Keratinocyte (primary cell): Measurements from ENCODE around the gene POLR1A. TPM values are rescaled to one million over a fixed set of nuclear protein-coding genes. Genes with fewer than 3 reads are reported as not detected.

ENCODE experiments used
- DNase-seq: peaks from one replicate; pipeline ENCODE4 v3.0.0-alpha.2; 2011; ENCODE audit warnings: low read depth, missing footprints, low spot score
- FAIRE-seq: peaks from 2 replicates; lab custom pipeline; 2011; peaks lifted over from hg19 to GRCh38; lab: Jason Lieb, UNC
- H2AFZ ChIP-seq: 2 replicates; pipeline ENCODE4 v1.6.0; 2012; ENCODE audit warnings: low read length, control low read depth, inconsistent platforms; ENCODE audit not compliant: control insufficient read depth
- H3K27ac ChIP-seq: 2 replicates; pipeline ENCODE4 v1.5.1; 2011; ENCODE audit warnings: low read length; ENCODE audit not compliant: control insufficient read depth, insufficient read depth
- H3K27me3 ChIP-seq: 3 replicates; pipeline ENCODE4 v1.6.0; 2011; ENCODE audit warnings: low read length; ENCODE audit not compliant: control insufficient read depth, insufficient read depth; ENCODE audit errors: extremely low read depth
- H3K36me3 ChIP-seq, 2 experiments: 2 replicates in 1 of 2; 3 replicates in 1 of 2; pipeline ENCODE4 v1.5.1; 2011; ENCODE audit warnings: low read length in 2 of 2, mild to moderate bottlenecking in 1 of 2; ENCODE audit not compliant: control insufficient read depth in 2 of 2, insufficient read depth in 2 of 2; ENCODE audit errors: extremely low read depth in 1 of 2
- H3K4me1 ChIP-seq: 3 replicates; pipeline ENCODE4 v1.5.1; 2011; ENCODE audit warnings: low read length; ENCODE audit not compliant: control insufficient read depth, insufficient read depth; ENCODE audit errors: extremely low read depth
- H3K4me2 ChIP-seq: 3 replicates; pipeline ENCODE4 v1.6.0; 2011; ENCODE audit warnings: low read depth, low read length; ENCODE audit not compliant: control insufficient read depth, insufficient read depth; ENCODE audit errors: extremely low read depth
- H3K4me3 ChIP-seq, 3 experiments: fragments of 200-600 bp in 1 of 3; sonication (generic) in 1 of 3; 2 replicates in 2 of 3; 3 replicates in 1 of 3; pipeline ENCODE4 v1.5.1; 2011 to 2016; ENCODE audit warnings: low read length in 3 of 3, mild to moderate bottlenecking in 3 of 3, control low read depth in 2 of 3, inconsistent platforms in 1 of 3, low read depth in 1 of 3, mixed read lengths in 1 of 3, mixed run types in 1 of 3, moderate library complexity in 1 of 3; ENCODE audit not compliant: control insufficient read depth in 2 of 3, insufficient read depth in 2 of 3; ENCODE audit errors: extremely low read depth in 1 of 3
- H3K79me2 ChIP-seq: 2 replicates; pipeline ENCODE4 v1.6.0; 2012; ENCODE audit warnings: low read length; ENCODE audit not compliant: control insufficient read depth, insufficient read depth
- H3K9ac ChIP-seq: 3 replicates; pipeline ENCODE4 v1.6.0; 2011; ENCODE audit warnings: low read length; ENCODE audit not compliant: control insufficient read depth, insufficient read depth; ENCODE audit errors: extremely low read depth
- H3K9me1 ChIP-seq: 3 replicates; pipeline ENCODE4 v1.6.0; 2011; ENCODE audit warnings: low read length; ENCODE audit not compliant: control insufficient read depth, insufficient read depth; ENCODE audit errors: extremely low read depth
- H3K9me3 ChIP-seq: 2 replicates; pipeline ENCODE4 v1.5.1; 2012; ENCODE audit warnings: low read depth, low read length; ENCODE audit not compliant: control insufficient read depth
- H4K20me1 ChIP-seq: 3 replicates; pipeline ENCODE4 v1.6.0; 2011; ENCODE audit warnings: low read length; ENCODE audit not compliant: control insufficient read depth, insufficient read depth; ENCODE audit errors: extremely low read depth
- CTCF ChIP-seq, 3 experiments: IDR thresholded peaks in 1 of 3; conservative IDR thresholded peaks in 1 of 3; optimal IDR thresholded peaks in 1 of 3; 2 replicates in 2 of 3; 3 replicates in 1 of 3; pipeline versions ENCODE3 to v1.5.1; 2011; ENCODE audit warnings: low read length in 3 of 3, mild to moderate bottlenecking in 3 of 3, moderate library complexity in 2 of 3, control low read depth in 1 of 3, inconsistent platforms in 1 of 3; ENCODE audit not compliant: insufficient read depth in 2 of 3; ENCODE audit errors: extremely low read depth in 1 of 3
- EZH2 ChIP-seq: IDR thresholded peaks from one replicate; pipeline ENCODE4 v1.6.1; 2012; ENCODE audit warnings: inconsistent platforms, mild to moderate bottlenecking, low read length, moderate library complexity
- dilution Hi-C: fragments of 300-500 bp; cut with MboI; formaldehyde crosslinking; loops from one replicate; pipeline ENCODE4 v1.7.0; 2020; ENCODE audit warnings: low sequenced_read_pairs; ENCODE audit not compliant: extremely low pct_ligation_motif_present
- polyA plus RNA-seq, 5 experiments: library from polyadenylated mRNA; depleted of rRNA in 3 of 5; stranded (reverse) in 3 of 5; stranded (forward) in 1 of 5; unstranded in 1 of 5; fragments of >200 nt; gene quantifications; 1 replicate in 1 of 5; 2 replicates in 3 of 5; 3 replicates in 1 of 5; pipeline versions ENCODE4 v1.2.1 to v1.2.3, GENCODE V29; 2011 to 2012; ENCODE audit warnings: missing spikeins in 2 of 5, low read depth in 1 of 5, low replicate concordance in 1 of 5

POLR1A gene
- polyA plus RNA-seq, 1 donor (not counting 4 experiments of a cell fraction or from before 2014, with no cell fraction given): 16.1 TPM

DNA sequence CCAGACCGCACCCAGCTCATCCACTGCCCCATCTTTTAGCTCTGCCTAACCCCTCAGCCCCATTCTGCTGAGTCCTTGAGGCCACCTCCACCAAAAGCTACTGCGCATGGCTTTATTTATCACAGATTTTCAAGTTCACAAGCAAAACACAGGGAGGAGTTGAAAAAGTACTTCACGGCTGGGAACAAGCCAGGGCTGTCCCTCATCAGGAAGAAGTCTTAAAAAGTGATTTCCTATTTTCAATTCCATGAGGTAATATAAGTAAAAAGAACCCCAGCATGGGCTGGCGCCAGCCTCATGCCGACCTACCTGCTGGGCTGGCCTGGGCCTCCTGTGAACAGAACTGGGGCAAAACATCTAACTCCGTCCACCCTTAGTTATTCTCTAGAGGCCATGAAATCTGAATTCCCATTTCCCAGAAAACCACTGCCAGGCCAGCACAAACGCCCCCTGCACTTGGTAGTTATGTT is 69.0 kb downstream of the POLR1A start:
- DNase-seq: no peak
- TF ChIP-seq EZH2 (no peak), CTCF (optimal IDR thresholded peaks at IDR 0.05 in 1 of 3, IDR thresholded peaks at IDR 0.05 in 1 of 3, conservative IDR thresholded peaks at IDR 0.05 in 1 of 3; ENCODE audit: extremely low read depth in 1 of 3, insufficient read depth in 2 of 3, low read length in 3 of 3) (no peak)
- no peak for FAIRE-seq
- Histone ChIP-seq H3K79me2 (no peaks in the 10 kb centered on the region), H3K4me2 (no peak overlapping the region), H3K27ac (peak overlapping the region; percentile 64), H4K20me1 (no peaks in the 10 kb centered on the region), H3K9me3 (no peaks in the 10 kb centered on the region), H3K4me3 (no peak overlapping the region), H3K9ac (peak overlapping the region; percentile 4), H3K36me3 (peaks cover 47 to 66% of the 10 kb centered on the region in 2 experiments), H3K27me3 (no peaks in the 10 kb centered on the region), H2AFZ (no peak overlapping the region), H3K9me1 (no peaks in the 10 kb centered on the region), H3K4me1 (peaks cover 29% of the 10 kb centered on the region)
- dilution Hi-C loops: no loop called here

DNA sequence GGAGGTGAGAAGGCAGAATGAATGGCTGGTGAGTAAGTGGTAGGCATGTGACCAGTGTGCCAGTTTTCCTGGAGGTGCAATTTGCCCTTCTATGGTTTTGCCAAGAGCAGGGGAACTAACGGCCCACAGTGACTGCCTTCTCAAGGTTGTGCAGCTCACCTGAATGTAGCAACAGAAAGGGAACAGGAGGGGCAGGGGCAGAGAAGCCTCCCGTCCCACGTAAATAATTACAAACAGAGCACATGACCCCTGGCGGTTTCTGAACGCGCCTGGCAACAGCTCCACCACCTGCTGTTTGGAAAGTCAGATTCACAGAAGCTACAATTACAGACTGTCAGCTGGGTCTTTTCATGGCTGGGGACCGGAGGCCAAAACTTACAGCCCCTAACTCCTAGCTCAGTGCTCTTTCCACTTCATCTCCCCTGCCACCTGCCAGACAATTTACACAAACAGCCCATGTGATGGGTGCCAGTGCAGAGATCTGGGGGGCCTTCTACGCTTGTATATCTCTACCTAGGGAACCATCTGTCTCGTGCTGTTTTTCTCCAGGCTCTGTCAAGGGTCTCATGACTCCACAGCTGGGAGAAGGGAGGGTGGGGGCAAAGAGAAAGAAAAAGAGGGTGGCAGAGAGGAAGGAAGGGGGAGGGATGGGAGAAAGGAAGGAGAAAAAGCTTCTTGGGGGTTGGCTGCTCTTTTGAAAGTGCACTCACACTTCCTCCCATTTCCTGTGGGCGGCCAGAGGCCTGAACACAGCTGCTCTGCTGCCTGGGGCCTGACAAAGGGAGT is 69.6 kb downstream of the POLR1A start:
- no peaks in the 10 kb centered on the region for H4K20me1 ChIP-seq
- no peaks in the 10 kb centered on the region for H3K79me2 ChIP-seq
- no peak overlapping the region for H3K4me3 ChIP-seq
- H3K27me3 ChIP-seq: no peaks in the 10 kb centered on the region
- FAIRE-seq (peak; percentile 84), DNase-seq (no peak)
- peak overlapping the region; percentile 40 for H3K9ac ChIP-seq
- dilution Hi-C loops: no loop called here
- H3K9me1 ChIP-seq: no peaks in the 10 kb centered on the region
- H3K4me2 ChIP-seq: peak overlapping the region; percentile 18
- peaks cover 29% of the 10 kb centered on the region for H3K4me1 ChIP-seq
- H2AFZ ChIP-seq: no peak overlapping the region
- H3K27ac ChIP-seq: peak overlapping the region; percentile 64
- H3K9me3 ChIP-seq: no peaks in the 10 kb centered on the region
- TF ChIP-seq CTCF (optimal IDR thresholded peaks at IDR 0.05 in 1 of 3, IDR thresholded peaks at IDR 0.05 in 1 of 3, conservative IDR thresholded peaks at IDR 0.05 in 1 of 3; ENCODE audit: extremely low read depth in 1 of 3, insufficient read depth in 2 of 3, low read length in 3 of 3): peak in 2 of 3 experiments; percentile 20 to 29
- TF ChIP-seq EZH2: no peak
- H3K36me3 ChIP-seq: peaks cover 45 to 61% of the 10 kb centered on the region in 2 experiments
